C4-2B (cell line): Measurements from ENCODE around the gene GRIN3B.

Experiments used
- CTCF ChIP-seq: fragments of 450-650 bp; conservative IDR thresholded peaks from 2 replicates; pipeline ENCODE4 v1.5.1; 2017; ENCODE audit warnings: mild to moderate bottlenecking
- ZFX ChIP-seq: fragments of 450-650 bp; IDR thresholded peaks from 2 replicates; pipeline ENCODE4 v1.6.1; 2017

DNA sequence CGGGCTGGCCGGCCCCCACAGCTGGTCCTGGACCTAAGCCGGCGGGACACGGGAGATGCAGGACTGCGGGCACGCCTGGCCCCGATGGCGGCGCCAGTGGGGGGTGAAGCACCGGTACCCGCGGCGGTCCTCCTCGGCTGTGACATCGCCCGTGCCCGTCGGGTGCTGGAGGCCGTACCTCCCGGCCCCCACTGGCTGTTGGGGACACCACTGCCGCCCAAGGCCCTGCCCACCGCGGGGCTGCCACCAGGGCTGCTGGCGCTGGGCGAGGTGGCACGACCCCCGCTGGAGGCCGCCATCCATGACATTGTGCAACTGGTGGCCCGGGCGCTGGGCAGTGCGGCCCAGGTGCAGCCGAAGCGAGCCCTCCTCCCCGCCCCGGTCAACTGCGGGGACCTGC is 3.1 kb downstream of the GRIN3B start:
- TF ChIP-seq CTCF (no peak), ZFX (no peak)
